T-helper 2 cell treated with Interferon-gamma antibody and Interleukin-4, amounts not matched to agents 5 μg/mL and 100 μg/mL, for 36 hours (primary cell): ENCODE data around the gene C2CD4A.

Source experiments
- DNase-seq: peaks from one replicate; pipeline ENCODE4 v3.0.0; 2021; ENCODE audit warnings: low spot score
- H3K27ac Mint-ChIP-seq: one replicate; pipeline ENCODE4 v1.8.0; 2021; ENCODE audit warnings: mild to moderate bottlenecking, mixed read lengths
- H3K27me3 Mint-ChIP-seq: one replicate; pipeline ENCODE4 v1.8.0; 2021; ENCODE audit warnings: low read depth, mixed read lengths
- H3K36me3 Mint-ChIP-seq: one replicate; pipeline ENCODE4 v1.8.0; 2021; ENCODE audit warnings: low read depth, mixed read lengths
- H3K4me1 Mint-ChIP-seq: one replicate; pipeline ENCODE4 v1.8.0; 2021; ENCODE audit warnings: low read depth, mixed read lengths
- H3K4me3 Mint-ChIP-seq: one replicate; pipeline ENCODE4 v1.8.0; 2022; ENCODE audit warnings: mild to moderate bottlenecking, moderate library complexity, mixed read lengths
- H3K9me3 Mint-ChIP-seq: one replicate; pipeline ENCODE4 v1.8.0; 2021; ENCODE audit warnings: mixed read lengths

C2CD4A gene

DNA sequence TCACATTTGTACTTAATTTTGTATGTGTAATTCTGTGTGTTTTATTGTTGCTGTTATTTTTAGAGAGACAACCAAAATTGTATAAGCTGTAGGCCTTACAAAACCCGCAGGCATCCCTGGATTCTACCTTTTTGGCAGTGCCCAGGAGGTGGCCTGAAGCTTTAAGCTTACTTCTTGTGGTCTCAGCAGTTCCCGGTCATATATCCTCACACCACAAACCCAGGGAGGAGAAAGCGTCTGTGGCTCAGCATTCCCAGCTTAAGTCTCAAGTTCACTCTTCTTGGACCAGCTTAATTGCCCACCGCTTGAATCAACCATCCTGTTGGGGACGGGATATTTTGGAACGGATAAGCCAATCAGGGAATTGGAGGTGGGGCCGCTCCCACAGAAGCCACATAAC lies 36.7 kb downstream of the C2CD4A start:
- Mint-ChIP-seq H3K27me3 (peaks cover 2% of the 10 kb centered on the region), H3K27ac (no peak overlapping the region), H3K4me3 (no peak overlapping the region), H3K4me1 (no peaks in the 10 kb centered on the region), H3K36me3 (no peaks in the 10 kb centered on the region), H3K9me3 (no peaks in the 10 kb centered on the region)
- no peak for DNase-seq

DNA sequence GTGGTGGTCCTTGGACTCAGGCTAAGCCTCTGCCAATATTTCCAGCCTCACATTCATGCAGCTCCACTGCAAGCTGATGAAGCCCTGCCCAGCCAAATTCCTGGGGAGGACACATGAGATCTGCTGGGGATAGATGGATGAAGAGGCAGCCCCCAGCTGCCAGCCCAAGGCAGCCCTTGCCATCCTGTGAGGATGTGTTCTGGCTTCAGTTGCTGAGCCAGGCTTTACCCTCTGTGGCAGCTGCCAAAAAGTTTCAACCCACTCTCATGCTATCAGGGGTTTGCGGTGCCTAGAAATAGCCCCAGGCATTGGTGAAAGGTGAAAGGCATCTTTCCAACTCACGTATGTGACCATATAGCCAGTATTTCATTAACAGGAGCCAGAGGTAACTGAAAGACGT lies 37.6 kb downstream of the C2CD4A start:
- Mint-ChIP-seq H3K9me3 (no peaks in the 10 kb centered on the region), H3K27ac (no peak overlapping the region), H3K4me1 (no peaks in the 10 kb centered on the region), H3K27me3 (peaks cover 3% of the 10 kb centered on the region), H3K36me3 (no peaks in the 10 kb centered on the region), H3K4me3 (no peak overlapping the region)
- DNase-seq = no peak

DNA sequence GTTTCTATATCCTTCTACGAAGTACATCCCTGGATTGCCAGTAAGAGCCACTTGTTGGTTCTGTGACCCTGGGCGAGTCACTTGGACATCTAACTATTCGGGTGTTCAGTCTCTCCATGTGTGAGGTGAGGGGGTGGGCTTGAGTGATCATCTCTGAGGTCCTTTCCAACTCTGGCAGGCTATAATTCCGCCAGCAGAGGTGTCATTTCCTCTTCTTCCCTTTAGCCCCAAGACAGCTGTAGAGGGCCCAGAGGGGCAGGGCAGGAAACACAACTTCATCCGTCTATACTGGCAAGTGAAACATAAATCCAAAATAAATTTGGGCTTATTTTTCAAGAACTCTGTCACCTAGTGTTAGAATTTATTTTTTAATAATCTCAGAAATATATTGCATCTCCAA lies 38.1 kb downstream of the C2CD4A start:
- H3K4me3 Mint-ChIP-seq = no peak overlapping the region
- H3K27me3 Mint-ChIP-seq = peaks cover 3% of the 10 kb centered on the region
- H3K36me3 Mint-ChIP-seq = no peaks in the 10 kb centered on the region
- no peaks in the 10 kb centered on the region for H3K4me1 Mint-ChIP-seq
- H3K27ac Mint-ChIP-seq = no peak overlapping the region
- no peaks in the 10 kb centered on the region for H3K9me3 Mint-ChIP-seq
- no peak for DNase-seq

DNA sequence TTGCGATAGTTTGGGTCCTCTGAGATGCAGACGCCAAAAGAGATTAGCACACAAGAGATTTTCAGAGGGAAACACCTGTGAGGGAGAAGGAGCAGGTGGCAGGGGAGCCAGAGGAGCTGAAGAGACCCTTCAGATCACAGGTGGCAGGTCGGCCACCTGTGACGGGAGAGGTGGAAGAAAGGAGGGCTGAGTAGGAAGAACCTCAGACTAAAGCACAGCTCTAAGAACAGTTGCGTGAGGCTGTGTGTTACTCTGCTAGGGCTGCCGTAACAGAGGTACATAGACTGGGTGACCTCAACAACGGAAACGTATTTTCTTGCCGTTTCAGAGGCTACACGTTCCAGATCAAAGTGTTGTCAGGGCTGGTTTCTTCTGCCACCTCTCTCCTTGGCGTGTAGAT lies 38.5 kb downstream of the C2CD4A start:
- Mint-ChIP-seq H3K4me3 (no peak overlapping the region), H3K4me1 (no peaks in the 10 kb centered on the region), H3K27ac (no peak overlapping the region), H3K36me3 (no peaks in the 10 kb centered on the region), H3K9me3 (no peaks in the 10 kb centered on the region), H3K27me3 (peaks cover 3% of the 10 kb centered on the region)
- no peak for DNase-seq

DNA sequence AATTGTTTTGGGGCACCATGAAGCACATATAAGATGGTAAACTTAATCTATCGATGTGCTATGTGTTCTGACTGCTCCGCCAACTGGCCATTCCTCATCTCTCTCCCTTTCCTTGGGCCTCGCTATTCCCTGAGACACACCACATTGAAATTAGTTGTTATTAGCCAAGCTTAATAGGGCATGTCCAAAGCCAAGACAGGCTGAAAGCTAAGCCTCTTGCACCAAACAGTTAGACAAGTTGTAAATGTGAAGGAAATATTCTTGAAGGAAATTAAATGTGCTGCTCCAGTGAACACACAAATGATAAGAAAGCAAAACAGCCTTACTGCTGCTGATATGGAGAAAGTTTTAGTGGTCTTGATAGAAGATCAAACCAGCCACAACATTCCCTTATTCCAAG lies 39.3 kb downstream of the C2CD4A start:
- H3K4me3 Mint-ChIP-seq = no peak overlapping the region
- no peak overlapping the region for H3K27ac Mint-ChIP-seq
- no peaks in the 10 kb centered on the region for H3K36me3 Mint-ChIP-seq
- H3K27me3 Mint-ChIP-seq = peaks cover 3% of the 10 kb centered on the region
- H3K9me3 Mint-ChIP-seq = no peaks in the 10 kb centered on the region
- no peak for DNase-seq
- no peaks in the 10 kb centered on the region for H3K4me1 Mint-ChIP-seq

DNA sequence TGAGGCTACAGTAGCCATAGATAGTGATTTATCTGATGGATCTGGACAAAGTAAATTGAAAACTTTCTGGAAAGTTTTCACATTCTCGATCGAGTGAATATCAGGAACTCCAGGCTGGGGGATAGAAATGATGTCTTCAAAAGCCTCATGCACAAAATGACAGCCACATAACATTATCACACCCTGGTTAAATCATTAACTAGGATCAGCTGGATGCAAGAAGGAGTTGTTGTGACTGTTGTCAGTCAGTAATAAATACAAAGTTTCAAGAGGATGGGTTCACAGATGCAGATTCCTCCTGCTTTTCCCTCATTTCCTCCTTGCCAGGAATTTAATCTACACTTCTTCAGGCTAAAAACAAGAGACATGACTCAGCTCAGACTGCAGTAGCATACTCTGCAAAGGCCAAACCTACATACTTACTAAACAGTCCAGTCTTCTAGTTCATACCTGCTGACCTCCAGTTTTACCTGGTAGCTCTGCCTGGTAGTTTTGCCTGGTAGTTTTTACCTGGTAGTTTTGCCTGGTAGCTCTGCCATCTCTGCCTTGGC lies 40.9 kb downstream of the C2CD4A start:
- no peak for DNase-seq
- no peaks in the 10 kb centered on the region for H3K4me1 Mint-ChIP-seq
- H3K9me3 Mint-ChIP-seq = no peaks in the 10 kb centered on the region
- H3K27me3 Mint-ChIP-seq = peaks cover 3% of the 10 kb centered on the region
- no peak overlapping the region for H3K27ac Mint-ChIP-seq
- H3K4me3 Mint-ChIP-seq = no peak overlapping the region
- no peaks in the 10 kb centered on the region for H3K36me3 Mint-ChIP-seq

DNA sequence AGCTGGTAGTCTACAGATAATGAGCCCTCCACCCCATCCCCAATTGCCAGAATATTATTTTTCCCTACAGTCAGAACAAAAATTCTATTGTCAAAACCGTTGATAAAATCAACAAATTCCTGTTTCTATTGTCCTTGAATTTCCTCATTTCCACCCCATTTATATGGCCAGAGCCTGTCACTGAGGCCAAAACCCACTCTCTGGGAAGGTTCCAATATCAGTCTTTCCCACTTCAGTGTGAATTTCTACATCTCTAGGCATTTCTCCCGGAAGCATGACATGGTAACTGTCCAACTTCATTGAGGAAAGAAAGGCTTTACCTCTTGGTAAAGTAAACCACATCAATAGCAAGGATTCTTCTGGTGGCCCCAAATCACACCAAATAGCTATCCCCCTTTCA lies 41.6 kb downstream of the C2CD4A start:
- Mint-ChIP-seq H3K9me3 (no peaks in the 10 kb centered on the region), H3K27ac (no peak overlapping the region), H3K27me3 (peaks cover 3% of the 10 kb centered on the region), H3K36me3 (no peaks in the 10 kb centered on the region), H3K4me1 (no peaks in the 10 kb centered on the region), H3K4me3 (no peak overlapping the region)
- DNase-seq = no peak

DNA sequence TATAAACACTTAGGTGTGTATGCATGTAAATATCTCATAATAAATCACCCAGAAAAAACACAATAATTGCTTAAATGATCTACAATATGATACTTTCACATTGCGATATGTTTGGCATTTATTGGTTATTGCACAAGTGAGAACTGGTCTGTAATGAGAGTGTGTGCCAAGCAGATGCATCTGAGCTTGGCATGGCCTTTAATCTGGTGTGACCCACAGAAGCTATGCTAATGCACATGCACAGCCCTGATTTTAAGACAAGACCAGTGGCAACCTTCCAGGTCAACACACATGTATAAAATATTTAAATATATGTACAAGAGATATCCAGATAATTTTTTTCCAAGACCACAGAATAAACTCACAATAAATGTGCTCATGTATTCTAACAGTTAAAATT lies 42.7 kb downstream of the C2CD4A start:
- Mint-ChIP-seq H3K27ac (no peak overlapping the region), H3K27me3 (peaks cover 3% of the 10 kb centered on the region), H3K4me1 (no peaks in the 10 kb centered on the region), H3K4me3 (no peak overlapping the region), H3K36me3 (no peaks in the 10 kb centered on the region), H3K9me3 (no peaks in the 10 kb centered on the region)
- DNase-seq = no peak

DNA sequence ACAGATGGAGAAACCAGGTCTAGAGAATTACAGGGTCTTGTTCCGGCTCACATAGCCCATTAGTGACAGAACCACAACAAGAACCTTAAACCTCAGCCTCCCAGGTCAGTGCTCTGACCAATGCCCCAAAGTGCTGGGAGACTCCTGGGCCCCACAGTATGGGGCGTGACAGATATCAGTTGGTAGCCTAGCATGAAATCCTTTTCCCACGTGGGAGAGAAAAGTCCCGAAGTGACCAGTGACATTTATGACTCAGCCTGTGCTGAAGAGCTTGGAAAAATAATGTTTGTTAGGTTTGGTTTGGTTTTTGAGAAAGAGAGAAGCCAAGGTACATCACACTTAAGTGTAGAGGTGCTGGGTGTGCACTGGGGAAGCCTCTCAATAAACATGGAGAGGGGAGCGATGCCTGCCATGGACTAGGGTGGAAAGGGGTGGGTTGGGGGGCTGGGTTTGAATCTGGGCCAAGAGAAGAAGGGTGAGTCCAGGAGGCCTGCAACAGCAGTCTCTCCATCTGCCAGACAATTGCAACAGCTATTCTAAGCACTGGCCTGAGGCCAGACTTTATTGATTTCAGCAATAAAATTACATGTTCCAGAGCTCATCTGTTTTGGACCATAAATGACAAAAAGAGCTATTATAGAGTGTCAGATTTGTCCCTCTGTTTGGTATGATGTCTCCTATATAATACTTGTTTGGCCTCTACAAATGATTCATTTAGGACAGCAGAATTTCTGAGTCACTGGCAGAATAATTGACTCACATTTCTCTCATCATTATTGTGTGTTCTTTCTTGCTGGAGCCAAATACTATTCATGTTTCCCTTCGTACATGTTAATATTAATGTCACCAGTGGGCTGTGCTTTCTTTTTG lies 43.4 kb downstream of the C2CD4A start:
- Mint-ChIP-seq H3K27me3 (peaks cover 3% of the 10 kb centered on the region), H3K4me1 (no peaks in the 10 kb centered on the region), H3K9me3 (no peaks in the 10 kb centered on the region), H3K4me3 (no peak overlapping the region), H3K36me3 (no peaks in the 10 kb centered on the region), H3K27ac (no peak overlapping the region)
- DNase-seq = no peak

DNA sequence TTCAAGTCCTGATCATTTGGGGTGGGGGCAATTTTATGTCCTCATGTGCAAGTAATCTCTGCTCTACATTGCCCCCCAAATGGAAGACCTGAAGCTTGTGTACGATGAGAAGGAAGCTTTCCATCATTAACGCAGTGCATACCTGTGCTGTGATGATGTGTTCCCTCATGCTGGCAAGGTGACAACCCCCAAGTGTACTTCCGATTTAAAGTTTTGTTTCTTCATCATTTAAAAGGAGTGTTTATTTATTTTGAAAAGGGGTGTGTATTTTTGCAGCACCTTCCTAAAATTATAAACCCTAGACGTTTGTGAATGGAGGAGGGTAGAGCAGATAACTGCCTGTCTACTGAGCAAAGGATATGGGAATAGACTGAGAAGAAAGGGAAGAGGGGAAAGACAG lies 45.3 kb downstream of the C2CD4A start:
- H3K36me3 Mint-ChIP-seq = no peaks in the 10 kb centered on the region
- no peaks in the 10 kb centered on the region for H3K4me1 Mint-ChIP-seq
- peaks cover 3% of the 10 kb centered on the region for H3K27me3 Mint-ChIP-seq
- no peak for DNase-seq
- H3K27ac Mint-ChIP-seq = no peak overlapping the region
- H3K4me3 Mint-ChIP-seq = no peak overlapping the region
- H3K9me3 Mint-ChIP-seq = no peaks in the 10 kb centered on the region

DNA sequence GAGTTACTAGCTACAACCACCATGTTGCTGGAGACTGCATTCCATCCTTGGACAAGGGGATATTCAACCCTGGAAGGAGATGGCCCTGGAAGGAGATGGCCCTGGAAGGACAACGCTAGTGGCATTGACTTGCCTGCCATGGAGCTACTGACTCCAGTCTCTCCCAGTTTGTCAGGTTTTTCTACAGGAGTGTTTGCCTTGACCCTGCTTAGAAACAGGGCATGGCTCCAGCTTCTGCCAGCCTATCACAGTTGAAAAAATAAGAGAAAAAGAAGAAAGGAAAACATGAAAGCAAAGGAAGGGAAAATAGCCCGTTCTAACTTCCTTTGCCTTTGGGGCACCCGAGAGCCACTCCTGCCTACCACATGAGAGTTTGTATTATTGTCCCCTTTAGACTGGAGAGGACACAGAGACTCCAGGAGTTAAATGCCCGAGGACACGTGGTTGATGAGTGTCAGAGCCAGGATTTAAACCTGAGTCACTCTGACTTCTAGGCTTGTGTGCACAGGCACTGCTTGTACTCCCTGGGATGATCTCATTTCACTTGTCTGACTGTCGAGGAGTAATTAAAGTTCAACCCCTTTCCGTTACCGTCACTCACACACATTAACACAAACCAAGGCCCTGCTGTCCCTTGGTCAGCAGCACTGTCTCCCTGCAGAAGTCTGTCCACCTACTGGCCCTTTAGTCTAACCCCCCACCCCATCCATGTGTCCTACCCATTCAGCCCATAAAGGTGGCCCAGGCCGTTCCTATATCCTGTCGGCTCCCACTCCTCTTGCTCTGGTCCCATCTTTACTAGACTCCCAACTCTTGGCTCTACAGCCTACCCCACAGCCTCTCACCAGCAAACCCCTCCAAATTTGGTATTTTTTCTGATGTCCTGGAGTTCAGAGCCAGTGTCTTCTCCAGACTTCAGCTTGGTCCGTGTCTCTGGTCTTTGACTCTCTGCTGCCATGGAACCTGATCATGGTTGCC lies 46.1 kb downstream of the C2CD4A start:
- Mint-ChIP-seq H3K27me3 (peaks cover 3% of the 10 kb centered on the region), H3K4me3 (no peak overlapping the region), H3K4me1 (no peaks in the 10 kb centered on the region), H3K36me3 (no peaks in the 10 kb centered on the region), H3K9me3 (no peaks in the 10 kb centered on the region), H3K27ac (no peak overlapping the region)
- DNase-seq = no peak

DNA sequence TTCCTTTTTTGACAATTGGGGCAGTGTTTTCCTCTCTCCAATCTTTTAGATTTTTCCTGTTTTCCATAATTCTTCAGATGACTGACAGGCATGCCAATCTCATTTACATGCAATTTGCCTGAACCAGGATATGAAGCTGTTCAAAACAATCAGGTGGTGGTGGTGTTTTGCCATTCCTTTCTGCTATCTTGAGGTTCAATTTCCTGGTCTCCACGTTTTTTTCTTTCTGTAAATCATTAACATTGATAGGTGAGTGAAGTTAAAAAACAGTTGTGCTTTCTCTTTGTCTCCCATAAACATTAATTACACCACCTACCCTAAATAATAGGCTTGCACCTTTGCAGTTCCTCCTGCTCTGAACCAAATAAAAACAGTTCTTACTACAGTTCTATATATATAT lies 49.1 kb downstream of the C2CD4A start:
- Mint-ChIP-seq H3K9me3 (no peaks in the 10 kb centered on the region), H3K27ac (no peak overlapping the region), H3K36me3 (no peaks in the 10 kb centered on the region), H3K4me3 (no peak overlapping the region), H3K27me3 (no peaks in the 10 kb centered on the region), H3K4me1 (peaks cover 11% of the 10 kb centered on the region)
- no peak for DNase-seq

DNA sequence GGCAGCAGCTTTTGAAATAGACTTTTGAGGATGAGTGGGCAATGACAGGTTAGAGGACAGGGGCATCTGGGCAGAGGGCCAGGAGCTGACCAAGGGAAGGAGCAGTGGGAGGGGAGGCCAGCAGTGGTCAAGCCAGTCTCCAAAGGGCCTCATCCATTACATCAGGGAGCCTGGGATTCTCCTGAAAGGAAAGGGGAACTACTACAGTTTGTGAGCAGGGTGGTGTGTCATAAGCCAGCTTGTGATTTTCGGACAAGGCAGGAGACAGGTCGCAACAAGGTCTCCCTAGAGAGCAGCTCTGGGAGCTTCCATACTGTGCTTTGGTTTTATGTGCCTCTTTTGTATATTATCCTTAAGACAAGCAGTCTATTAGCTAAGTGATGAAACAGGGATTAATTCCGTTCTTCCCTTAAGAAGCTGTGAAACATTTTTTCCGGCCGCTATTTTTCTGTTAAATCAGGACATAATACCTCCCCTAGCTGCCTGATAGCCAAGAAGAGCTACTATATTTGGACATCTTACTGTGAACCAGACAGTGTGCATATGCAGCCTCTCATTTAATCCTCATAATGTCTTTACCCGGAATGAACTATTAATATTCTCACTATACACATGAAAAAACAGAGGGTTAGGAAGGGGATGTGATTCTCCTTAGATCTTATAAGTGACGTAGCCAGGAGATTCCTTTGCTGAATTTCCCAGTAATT lies 51.9 kb downstream of the C2CD4A start:
- H3K4me1 Mint-ChIP-seq = peaks cover 16% of the 10 kb centered on the region
- DNase-seq = no peak
- no peak overlapping the region for H3K27ac Mint-ChIP-seq
- H3K27me3 Mint-ChIP-seq = no peaks in the 10 kb centered on the region
- H3K4me3 Mint-ChIP-seq = no peak overlapping the region
- no peaks in the 10 kb centered on the region for H3K9me3 Mint-ChIP-seq
- H3K36me3 Mint-ChIP-seq = no peaks in the 10 kb centered on the region
